ENCODE data around the gene S100A10.

Gene S100A10

GRCh38 chr1:151984313-151984956 lies 9.2 kb downstream of the S100A10 start:
- no peak for TF ChIP-seq CTCF (IDR thresholded peaks at IDR 0.05; ENCODE audit: low read depth, low read length)
- H3K27ac ChIP-seq: no peak overlapping the region
- no peak for DNase-seq

GRCh38 chr1:151982300-151983005 lies 11.2 kb downstream of the S100A10 start:
- H3K27ac ChIP-seq: no peak overlapping the region
- TF ChIP-seq CTCF (IDR thresholded peaks at IDR 0.05; ENCODE audit: low read depth, low read length): no peak
- H3K4me3 ChIP-seq (ENCODE audit: low read depth, low read length): no peak overlapping the region
- H3K36me3 ChIP-seq: no peaks in the 10 kb centered on the region
- peaks cover 4% of the 10 kb centered on the region for H3K9me3 ChIP-seq (ENCODE audit: severe bottlenecking)
- no peak for DNase-seq
- peaks cover 100% of the 10 kb centered on the region for H3K27me3 ChIP-seq (ENCODE audit: insufficient read depth, low read depth, severe bottlenecking)

More at GRCh38 chr1:151984313-151984956, 9.2 kb downstream of the S100A10 start:
- H3K36me3 ChIP-seq: no peaks in the 10 kb centered on the region
- peaks cover 100% of the 10 kb centered on the region for H3K27me3 ChIP-seq (ENCODE audit: insufficient read depth, low read depth, severe bottlenecking)
- H3K4me3 ChIP-seq (ENCODE audit: low read depth, low read length): no peak overlapping the region
- H3K9me3 ChIP-seq (ENCODE audit: severe bottlenecking): peaks cover 8% of the 10 kb centered on the region

- Histone ChIP-seq H3K36me3 (no peaks in the 10 kb centered on the region), H3K9me3 (ENCODE audit: severe bottlenecking) (no peaks in the 10 kb centered on the region), H3K27me3 (ENCODE audit: insufficient read depth, low read depth, severe bottlenecking) (peaks cover 100% of the 10 kb centered on the region), H3K27ac (no peak overlapping the region), H3K4me3 (ENCODE audit: low read depth, low read length) (no peak overlapping the region)
- TF ChIP-seq CTCF (IDR thresholded peaks at IDR 0.05; ENCODE audit: low read depth, low read length): no peak
- DNase-seq: no peak
These were observed 12.5 kb downstream of the S100A10 start for GRCh38 chr1:151981178-151981525.

GRCh38 chr1:151980287-151981177 lies 13.1 kb downstream of the S100A10 start:
- Histone ChIP-seq H3K9me3 (ENCODE audit: severe bottlenecking) (no peaks in the 10 kb centered on the region), H3K27me3 (ENCODE audit: insufficient read depth, low read depth, severe bottlenecking) (peaks cover 100% of the 10 kb centered on the region), H3K27ac (no peak overlapping the region), H3K4me3 (ENCODE audit: low read depth, low read length) (no peak overlapping the region), H3K36me3 (no peaks in the 10 kb centered on the region)
- no peak for TF ChIP-seq CTCF (IDR thresholded peaks at IDR 0.05; ENCODE audit: low read depth, low read length)
- DNase-seq: no peak

GRCh38 chr1:151978922-151979321 lies 14.7 kb downstream of the S100A10 start:
- Histone ChIP-seq H3K27ac (no peak overlapping the region), H3K4me3 (ENCODE audit: low read depth, low read length) (no peak overlapping the region), H3K36me3 (no peaks in the 10 kb centered on the region), H3K9me3 (ENCODE audit: severe bottlenecking) (no peaks in the 10 kb centered on the region), H3K27me3 (ENCODE audit: insufficient read depth, low read depth, severe bottlenecking) (peaks cover 97% of the 10 kb centered on the region)
- no peak for TF ChIP-seq CTCF (IDR thresholded peaks at IDR 0.05; ENCODE audit: low read depth, low read length)
- DNase-seq: no peak
